ENCODE results near the gene NLRC3. TPM values are rescaled to one million over a fixed set of nuclear protein-coding genes. Genes with fewer than 3 reads are reported as not detected.

Gene NLRC3
- total RNA-seq, 1 experiment from 2014 or later, result 0.26 TPM

DNA sequence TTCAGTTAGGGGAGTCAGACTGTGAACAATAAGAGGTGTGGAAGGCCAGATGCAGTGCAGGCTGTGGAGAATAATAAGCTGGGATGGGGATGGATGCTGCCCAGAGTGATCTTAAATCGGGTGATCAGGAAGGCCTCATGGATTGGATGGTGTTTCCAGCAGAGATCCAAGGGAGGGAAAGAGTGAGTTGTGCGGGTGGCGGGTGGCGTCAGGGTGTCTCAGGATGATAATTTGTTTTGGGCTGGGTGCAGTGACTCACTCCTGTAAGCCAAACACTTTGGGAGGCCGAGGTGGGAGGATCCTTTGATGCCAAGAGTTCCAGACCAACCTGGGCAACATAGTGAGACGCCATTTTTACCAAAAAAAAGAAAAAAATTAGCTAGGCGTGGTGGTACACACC, 68.5 kb downstream of the NLRC3 start:
- no peaks in the 10 kb centered on the region for H3K9me3 ChIP-seq (ENCODE audit: control insufficient read depth, insufficient read depth, low read depth, low read length)
- POLR2A ChIA-PET, result interaction anchor here (1.2 kb wide), 1 partner anchor 107 kb away, joined by 5 read pairs; no protein-coding TSS in a partner anchor
- H3K4me1 ChIP-seq (ENCODE audit: control insufficient read depth, insufficient read depth, low read length), result no peaks in the 10 kb centered on the region
- CTCF ChIA-PET, result no interaction called here
- intact Hi-C loops (cut with micrococcal nuclease; ENCODE audit: unreplicated experiment), result no loop called here
- no peak overlapping the region for H3K4me3 ChIP-seq (ENCODE audit: low read depth in 2 of 2, low read length in 2 of 2)
- ATAC-seq, result no peak
- no peaks in the 10 kb centered on the region for H3K27me3 ChIP-seq (ENCODE audit: control insufficient read depth, insufficient read depth, low read length)
- TF ChIP-seq TCF7L2 (IDR thresholded peaks at IDR 0.05; ENCODE audit: low read depth, low read length), result no peak
- TF ChIP-seq POLR2AphosphoS5 (IDR thresholded peaks at IDR 0.05; ENCODE audit: low read depth, low read length), result no peak
- no peak for TF ChIP-seq SIN3A (IDR thresholded peaks at IDR 0.05; ENCODE audit: borderline replicate concordance, insufficient read depth, low read depth, low read length)
- TF ChIP-seq, protein P1, sequence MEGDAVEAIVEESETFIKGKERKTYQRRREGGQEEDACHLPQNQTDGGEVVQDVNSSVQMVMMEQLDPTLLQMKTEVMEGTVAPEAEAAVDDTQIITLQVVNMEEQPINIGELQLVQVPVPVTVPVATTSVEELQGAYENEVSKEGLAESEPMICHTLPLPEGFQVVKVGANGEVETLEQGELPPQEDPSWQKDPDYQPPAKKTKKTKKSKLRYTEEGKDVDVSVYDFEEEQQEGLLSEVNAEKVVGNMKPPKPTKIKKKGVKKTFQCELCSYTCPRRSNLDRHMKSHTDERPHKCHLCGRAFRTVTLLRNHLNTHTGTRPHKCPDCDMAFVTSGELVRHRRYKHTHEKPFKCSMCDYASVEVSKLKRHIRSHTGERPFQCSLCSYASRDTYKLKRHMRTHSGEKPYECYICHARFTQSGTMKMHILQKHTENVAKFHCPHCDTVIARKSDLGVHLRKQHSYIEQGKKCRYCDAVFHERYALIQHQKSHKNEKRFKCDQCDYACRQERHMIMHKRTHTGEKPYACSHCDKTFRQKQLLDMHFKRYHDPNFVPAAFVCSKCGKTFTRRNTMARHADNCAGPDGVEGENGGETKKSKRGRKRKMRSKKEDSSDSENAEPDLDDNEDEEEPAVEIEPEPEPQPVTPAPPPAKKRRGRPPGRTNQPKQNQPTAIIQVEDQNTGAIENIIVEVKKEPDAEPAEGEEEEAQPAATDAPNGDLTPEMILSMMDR (IDR thresholded peaks at IDR 0.05), result no peak
- TF ChIP-seq, protein P2, sequence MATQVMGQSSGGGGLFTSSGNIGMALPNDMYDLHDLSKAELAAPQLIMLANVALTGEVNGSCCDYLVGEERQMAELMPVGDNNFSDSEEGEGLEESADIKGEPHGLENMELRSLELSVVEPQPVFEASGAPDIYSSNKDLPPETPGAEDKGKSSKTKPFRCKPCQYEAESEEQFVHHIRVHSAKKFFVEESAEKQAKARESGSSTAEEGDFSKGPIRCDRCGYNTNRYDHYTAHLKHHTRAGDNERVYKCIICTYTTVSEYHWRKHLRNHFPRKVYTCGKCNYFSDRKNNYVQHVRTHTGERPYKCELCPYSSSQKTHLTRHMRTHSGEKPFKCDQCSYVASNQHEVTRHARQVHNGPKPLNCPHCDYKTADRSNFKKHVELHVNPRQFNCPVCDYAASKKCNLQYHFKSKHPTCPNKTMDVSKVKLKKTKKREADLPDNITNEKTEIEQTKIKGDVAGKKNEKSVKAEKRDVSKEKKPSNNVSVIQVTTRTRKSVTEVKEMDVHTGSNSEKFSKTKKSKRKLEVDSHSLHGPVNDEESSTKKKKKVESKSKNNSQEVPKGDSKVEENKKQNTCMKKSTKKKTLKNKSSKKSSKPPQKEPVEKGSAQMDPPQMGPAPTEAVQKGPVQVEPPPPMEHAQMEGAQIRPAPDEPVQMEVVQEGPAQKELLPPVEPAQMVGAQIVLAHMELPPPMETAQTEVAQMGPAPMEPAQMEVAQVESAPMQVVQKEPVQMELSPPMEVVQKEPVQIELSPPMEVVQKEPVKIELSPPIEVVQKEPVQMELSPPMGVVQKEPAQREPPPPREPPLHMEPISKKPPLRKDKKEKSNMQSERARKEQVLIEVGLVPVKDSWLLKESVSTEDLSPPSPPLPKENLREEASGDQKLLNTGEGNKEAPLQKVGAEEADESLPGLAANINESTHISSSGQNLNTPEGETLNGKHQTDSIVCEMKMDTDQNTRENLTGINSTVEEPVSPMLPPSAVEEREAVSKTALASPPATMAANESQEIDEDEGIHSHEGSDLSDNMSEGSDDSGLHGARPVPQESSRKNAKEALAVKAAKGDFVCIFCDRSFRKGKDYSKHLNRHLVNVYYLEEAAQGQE (IDR thresholded peaks at IDR 0.05; ENCODE audit: insufficient read depth in 1 of 2, low read depth in 2 of 2, low read length in 1 of 2), result no peak
- no peak for DNase-seq (ENCODE audit: low read depth, low spot score)
- in situ Hi-C loops (cut with HindIII; ENCODE audit: low pct_unique_long_range_greater_than_20kb, low sequenced_read_pairs), result no loop called here
- H3K36me3 ChIP-seq (ENCODE audit: control insufficient read depth, insufficient read depth, low read length), result 0 out of 2 replicates have a peak, but pooled peaks cover 2% of the 10 kb centered on the region
- H3K27ac ChIP-seq (ENCODE audit: low read length), result no peak overlapping the region
- no TSS peak for BruUV-seq (replicated peaks)

DNA sequence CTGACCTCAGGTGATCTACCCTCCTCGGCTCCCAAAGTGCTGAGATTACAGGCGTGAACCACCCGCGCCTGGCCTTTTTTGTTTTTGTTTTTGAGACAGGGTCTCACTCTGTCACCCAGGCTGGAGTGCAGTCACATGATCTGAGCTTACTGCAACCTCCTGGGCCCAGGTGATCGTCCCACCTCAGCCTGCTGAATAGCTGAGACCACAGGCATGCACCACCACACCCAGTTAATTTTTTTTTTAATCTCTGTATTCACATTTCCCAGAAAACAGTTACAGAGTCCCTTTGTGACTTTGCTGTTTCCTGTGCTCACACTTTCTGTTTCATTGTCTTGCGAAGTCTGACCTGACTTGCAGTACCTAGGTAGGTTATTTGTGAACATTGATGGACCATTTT, 73.7 kb downstream of the NLRC3 start:
- CTCF ChIA-PET, result no interaction called here
- Histone ChIP-seq H3K27ac (ENCODE audit: low read length) (no peak overlapping the region), H3K4me3 (ENCODE audit: low read depth in 2 of 2, low read length in 2 of 2) (no peak overlapping the region), H3K36me3 (ENCODE audit: control insufficient read depth, insufficient read depth, low read length) (no peaks in the 10 kb centered on the region; the same call in 1 of the 2 replicates), H3K27me3 (ENCODE audit: control insufficient read depth, insufficient read depth, low read length) (no peaks in the 10 kb centered on the region), H3K9me3 (ENCODE audit: control insufficient read depth, insufficient read depth, low read depth, low read length) (no peaks in the 10 kb centered on the region), H3K4me1 (ENCODE audit: control insufficient read depth, insufficient read depth, low read length) (0 out of 2 replicates have a peak, but pooled peaks cover 9% of the 10 kb centered on the region)
- DNase-seq (ENCODE audit: low read depth, low spot score) (no peak), ATAC-seq (no peak)
- BruUV-seq (replicated peaks), result no TSS peak
- in situ Hi-C loops (cut with HindIII; ENCODE audit: low pct_unique_long_range_greater_than_20kb, low sequenced_read_pairs) (no loop called here), intact Hi-C loops (cut with micrococcal nuclease; ENCODE audit: unreplicated experiment) (no loop called here)
- POLR2A ChIA-PET, result no interaction called here
- TF ChIP-seq SIN3A (IDR thresholded peaks at IDR 0.05; ENCODE audit: borderline replicate concordance, insufficient read depth, low read depth, low read length) (no peak), POLR2AphosphoS5 (IDR thresholded peaks at IDR 0.05; ENCODE audit: low read depth, low read length) (no peak)
- TF ChIP-seq, protein P1 (IDR thresholded peaks at IDR 0.05), result no peak

Data from Panc1 (cell line).